HL-60 (cell line): ENCODE results near the gene C15orf62.

Source experiments
- GABPA ChIP-seq: IDR thresholded peaks from 2 replicates; pipeline ENCODE4 v1.6.1; 2012; ENCODE audit warnings: low read depth
- POLR2AphosphoS5 ChIP-seq: IDR thresholded peaks from 2 replicates; pipeline ENCODE4 v1.6.1; 2012; ENCODE audit warnings: low read depth
- SPI1 ChIP-seq: IDR thresholded peaks from 2 replicates; pipeline ENCODE4 v1.6.1; 2012; ENCODE audit warnings: low read depth, mild to moderate bottlenecking, borderline replicate concordance
- TF ChIP-seq, protein P1 (sequence below): IDR thresholded peaks from one replicate; pipeline ENCODE4 v1.5.1; 2011; ENCODE audit warnings: low read length, control low read depth, inconsistent platforms; ENCODE audit not compliant: insufficient read depth
- TF ChIP-seq, protein P2 (sequence below): IDR thresholded peaks from 2 replicates; pipeline ENCODE4 v1.6.1; 2012; ENCODE audit warnings: low read depth; ENCODE audit not compliant: insufficient replicate concordance

DNA sequence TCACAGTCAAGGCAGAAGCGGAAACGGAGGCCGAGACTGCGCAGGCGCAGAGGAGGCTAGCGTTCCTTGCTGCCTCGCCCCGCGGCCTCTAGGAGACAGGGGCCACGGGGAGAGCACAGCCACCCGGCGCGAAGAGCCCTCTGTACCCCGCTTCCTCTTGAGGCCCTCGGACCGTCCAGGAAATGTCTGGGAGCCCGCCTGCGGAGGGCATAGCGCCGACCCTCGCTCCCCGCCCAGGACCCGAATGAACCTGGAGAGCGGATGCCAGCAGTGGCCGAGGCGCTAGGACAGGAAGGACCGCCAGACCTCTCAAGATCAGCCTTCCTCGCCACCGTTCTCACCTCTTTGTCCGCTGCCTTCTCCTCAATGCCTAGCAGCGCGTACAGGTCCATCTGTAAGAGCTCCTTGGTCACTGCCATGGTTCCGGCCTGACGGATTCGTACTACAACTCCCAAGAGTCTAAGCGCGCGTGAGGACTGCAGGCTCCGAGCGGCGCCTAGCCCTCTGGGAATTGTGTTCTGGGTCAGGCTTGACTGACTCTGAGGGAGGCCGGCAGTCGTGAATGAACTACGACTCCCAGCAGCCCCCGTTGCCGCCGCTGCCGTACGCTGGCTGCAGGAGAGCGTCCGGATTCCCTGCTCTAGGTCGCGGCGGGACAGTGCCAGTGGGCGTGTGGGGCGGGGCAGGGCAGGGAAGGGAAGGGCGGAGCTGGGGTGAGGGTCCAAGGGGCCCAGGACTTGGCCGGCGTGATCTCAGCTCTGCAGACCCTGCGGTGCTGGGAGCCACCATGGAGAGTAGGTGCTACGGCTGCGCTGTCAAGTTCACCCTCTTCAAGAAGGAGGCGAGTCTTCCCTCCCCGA, 37.5 kb downstream of the C15orf62 start, which contains the start of the genes DNAJC17 and ZFYVE19:
- TF ChIP-seq, protein P1, sequence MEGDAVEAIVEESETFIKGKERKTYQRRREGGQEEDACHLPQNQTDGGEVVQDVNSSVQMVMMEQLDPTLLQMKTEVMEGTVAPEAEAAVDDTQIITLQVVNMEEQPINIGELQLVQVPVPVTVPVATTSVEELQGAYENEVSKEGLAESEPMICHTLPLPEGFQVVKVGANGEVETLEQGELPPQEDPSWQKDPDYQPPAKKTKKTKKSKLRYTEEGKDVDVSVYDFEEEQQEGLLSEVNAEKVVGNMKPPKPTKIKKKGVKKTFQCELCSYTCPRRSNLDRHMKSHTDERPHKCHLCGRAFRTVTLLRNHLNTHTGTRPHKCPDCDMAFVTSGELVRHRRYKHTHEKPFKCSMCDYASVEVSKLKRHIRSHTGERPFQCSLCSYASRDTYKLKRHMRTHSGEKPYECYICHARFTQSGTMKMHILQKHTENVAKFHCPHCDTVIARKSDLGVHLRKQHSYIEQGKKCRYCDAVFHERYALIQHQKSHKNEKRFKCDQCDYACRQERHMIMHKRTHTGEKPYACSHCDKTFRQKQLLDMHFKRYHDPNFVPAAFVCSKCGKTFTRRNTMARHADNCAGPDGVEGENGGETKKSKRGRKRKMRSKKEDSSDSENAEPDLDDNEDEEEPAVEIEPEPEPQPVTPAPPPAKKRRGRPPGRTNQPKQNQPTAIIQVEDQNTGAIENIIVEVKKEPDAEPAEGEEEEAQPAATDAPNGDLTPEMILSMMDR: no peak
- TF ChIP-seq, protein P2, sequence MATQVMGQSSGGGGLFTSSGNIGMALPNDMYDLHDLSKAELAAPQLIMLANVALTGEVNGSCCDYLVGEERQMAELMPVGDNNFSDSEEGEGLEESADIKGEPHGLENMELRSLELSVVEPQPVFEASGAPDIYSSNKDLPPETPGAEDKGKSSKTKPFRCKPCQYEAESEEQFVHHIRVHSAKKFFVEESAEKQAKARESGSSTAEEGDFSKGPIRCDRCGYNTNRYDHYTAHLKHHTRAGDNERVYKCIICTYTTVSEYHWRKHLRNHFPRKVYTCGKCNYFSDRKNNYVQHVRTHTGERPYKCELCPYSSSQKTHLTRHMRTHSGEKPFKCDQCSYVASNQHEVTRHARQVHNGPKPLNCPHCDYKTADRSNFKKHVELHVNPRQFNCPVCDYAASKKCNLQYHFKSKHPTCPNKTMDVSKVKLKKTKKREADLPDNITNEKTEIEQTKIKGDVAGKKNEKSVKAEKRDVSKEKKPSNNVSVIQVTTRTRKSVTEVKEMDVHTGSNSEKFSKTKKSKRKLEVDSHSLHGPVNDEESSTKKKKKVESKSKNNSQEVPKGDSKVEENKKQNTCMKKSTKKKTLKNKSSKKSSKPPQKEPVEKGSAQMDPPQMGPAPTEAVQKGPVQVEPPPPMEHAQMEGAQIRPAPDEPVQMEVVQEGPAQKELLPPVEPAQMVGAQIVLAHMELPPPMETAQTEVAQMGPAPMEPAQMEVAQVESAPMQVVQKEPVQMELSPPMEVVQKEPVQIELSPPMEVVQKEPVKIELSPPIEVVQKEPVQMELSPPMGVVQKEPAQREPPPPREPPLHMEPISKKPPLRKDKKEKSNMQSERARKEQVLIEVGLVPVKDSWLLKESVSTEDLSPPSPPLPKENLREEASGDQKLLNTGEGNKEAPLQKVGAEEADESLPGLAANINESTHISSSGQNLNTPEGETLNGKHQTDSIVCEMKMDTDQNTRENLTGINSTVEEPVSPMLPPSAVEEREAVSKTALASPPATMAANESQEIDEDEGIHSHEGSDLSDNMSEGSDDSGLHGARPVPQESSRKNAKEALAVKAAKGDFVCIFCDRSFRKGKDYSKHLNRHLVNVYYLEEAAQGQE: no peak
- no peak for TF ChIP-seq SPI1
- peak; percentile 52; the same call in 1 of the 2 replicates for TF ChIP-seq POLR2AphosphoS5
- TF ChIP-seq GABPA: no peak
